RWPE1 (cell line): Measurements from ENCODE around the gene SCARF2.

Source experiments
- CTCF ChIA-PET: fragments of 350-600 bp; sonication (Branson Sonifier 250); formaldehyde crosslinking; extraction: SDS; loops from one replicate; lab custom pipeline; 2021; lab: Yijun Ruan, JAX
- POLR2A ChIA-PET: fragments of 400-600 bp; formaldehyde crosslinking; extraction: SDS; loops from one replicate; lab custom pipeline; 2020; ENCODE audit warnings: antibody characterized with exemption; ENCODE audit not compliant: low non-redundant PET; lab: Yijun Ruan, JAX
- DNase-seq: peaks from one replicate; pipeline ENCODE4 v3.0.0; 2012; ENCODE audit warnings: low spot score
- H3K27ac ChIP-seq: fragments of 450-650 bp; 2 replicates; pipeline ENCODE4 v1.5.1; 2017
- CTCF ChIP-seq: fragments of 450-650 bp; conservative IDR thresholded peaks from 2 replicates; pipeline ENCODE4 v1.5.1; 2017; ENCODE audit warnings: low read depth, mild to moderate bottlenecking

The SCARF2 gene

GRCh38 chr22:20407829-20408228, 29.8 kb downstream of the SCARF2 start:
- no peak for DNase-seq
- ChIA-PET POLR2A (no interaction called here), CTCF (no interaction called here)
- TF ChIP-seq CTCF: no peak
- no peak overlapping the region for H3K27ac ChIP-seq

- H3K27ac ChIP-seq: no peak overlapping the region
- DNase-seq: no peak
- ChIA-PET POLR2A (no interaction called here), CTCF (no interaction called here)
- no peak for TF ChIP-seq CTCF
Measured at GRCh38 chr22:20406686-20407408, 30.8 kb downstream of the SCARF2 start.

- H3K27ac ChIP-seq: no peak overlapping the region
- ChIA-PET CTCF (no interaction called here), POLR2A (no interaction called here)
- DNase-seq: no peak
- no peak for TF ChIP-seq CTCF
Measured at GRCh38 chr22:20405931-20406685, 31.5 kb downstream of the SCARF2 start.

GRCh38 chr22:20405291-20405930, 32.2 kb downstream of the SCARF2 start:
- POLR2A ChIA-PET: no interaction called here
- no peak for DNase-seq
- CTCF ChIA-PET: interaction anchor here (0.7 kb wide), 1 partner anchor 13 kb away, joined by 7 read pairs; no protein-coding TSS in a partner anchor
- H3K27ac ChIP-seq: no peak overlapping the region
- no peak for TF ChIP-seq CTCF

GRCh38 chr22:20404881-20405280, 32.7 kb downstream of the SCARF2 start:
- ChIA-PET POLR2A (interaction anchor here (1.2 kb wide), 1 partner anchor 12 kb away, joined by 3 read pairs; no protein-coding TSS in a partner anchor), CTCF (interaction anchor here (0.7 kb wide), 1 partner anchor 13 kb away, joined by 7 read pairs; no protein-coding TSS in a partner anchor)
- no peak for DNase-seq
- no peak overlapping the region for H3K27ac ChIP-seq
- TF ChIP-seq CTCF: no peak

GRCh38 chr22:20403779-20404140, 33.9 kb downstream of the SCARF2 start:
- ChIA-PET POLR2A (interaction anchor here (1.2 kb wide), 1 partner anchor 10 kb away, joined by 3 read pairs; no protein-coding TSS in a partner anchor), CTCF (interaction anchor here (0.6 kb wide), 1 partner anchor 38 kb away, joined by 3 read pairs; no protein-coding TSS in a partner anchor)
- no peak for DNase-seq
- no peak for TF ChIP-seq CTCF
- H3K27ac ChIP-seq: no peak overlapping the region
